Activated T-cell treated with anti-CD3 and anti-CD28 coated beads for 1 hour (primary cell): ENCODE data around the gene MYO9A.
A peak's percentile ranks its signal among the peaks of the same experiment; 100 is the strongest.

Experiments used
- DNase-seq: peaks from one replicate; pipeline ENCODE4 v3.0.0-alpha.2; 2020; ENCODE audit warnings: low read depth

MYO9A gene

GRCh38 chr15:72118017-72118978 is at the start of gene MYO9A, which contains the start of gene SENP8:
TSS of gene MYO9A (minus strand) at chr15:72118150. CDS start at chr15:72046563, 71,587 bp downstream.
TSS of gene SENP8 (plus strand) at chr15:72118403. CDS start at chr15:72139624, 21,221 bp downstream.
- peak; percentile 99 for DNase-seq

GRCh38 chr15:72167445-72167844 is 49.5 kb upstream of the MYO9A start:
- DNase-seq, result no peak

GRCh38 chr15:72166716-72167417 is 48.9 kb upstream of the MYO9A start:
- DNase-seq, result no peak

GRCh38 chr15:72163719-72164118 is 45.8 kb upstream of the MYO9A start:
- no peak for DNase-seq

- DNase-seq, result no peak
Observed at GRCh38 chr15:72162569-72162968, 44.6 kb upstream of the MYO9A start.

GRCh38 chr15:72161361-72162132 is 43.6 kb upstream of the MYO9A start:
- no peak for DNase-seq

- no peak for DNase-seq
Observed at GRCh38 chr15:72160696-72161245, 42.8 kb upstream of the MYO9A start.

GRCh38 chr15:72156928-72157327 is 39.0 kb upstream of the MYO9A start:
- DNase-seq, result no peak

GRCh38 chr15:72155635-72156616 is 38.0 kb upstream of the MYO9A start:
- peak; percentile 80 for DNase-seq

- DNase-seq, result no peak
Observed at GRCh38 chr15:72155003-72155621, 37.2 kb upstream of the MYO9A start.

- no peak for DNase-seq
Observed at GRCh38 chr15:72154316-72154715, 36.4 kb upstream of the MYO9A start.

GRCh38 chr15:72153269-72154000 is 35.5 kb upstream of the MYO9A start:
- DNase-seq, result no peak

GRCh38 chr15:72147418-72147817 is 29.5 kb upstream of the MYO9A start:
- no peak for DNase-seq

- DNase-seq, result no peak
Observed at GRCh38 chr15:72146934-72147333, 29.0 kb upstream of the MYO9A start.

GRCh38 chr15:72146221-72146620 is 28.3 kb upstream of the MYO9A start:
- DNase-seq, result no peak

- no peak for DNase-seq
Observed at GRCh38 chr15:72141171-72142084, 23.5 kb upstream of the MYO9A start.

- no peak for DNase-seq
Observed at GRCh38 chr15:72140088-72140487, 22.1 kb upstream of the MYO9A start.

- DNase-seq, result no peak
Observed at GRCh38 chr15:72139667-72140066, 21.7 kb upstream of the MYO9A start.
